ENCODE measurements around the gene NLRP4.
"Not testable (repeated sequence)": the region's sequence is repeated elsewhere in the genome, so short reads cannot be mapped to it uniquely, and the experiment has no call there.

NLRP4 gene

GRCh38 chr19:55901369-55902079, 65.2 kb downstream of the NLRP4 start:
- no peak for DNase-seq

DNA sequence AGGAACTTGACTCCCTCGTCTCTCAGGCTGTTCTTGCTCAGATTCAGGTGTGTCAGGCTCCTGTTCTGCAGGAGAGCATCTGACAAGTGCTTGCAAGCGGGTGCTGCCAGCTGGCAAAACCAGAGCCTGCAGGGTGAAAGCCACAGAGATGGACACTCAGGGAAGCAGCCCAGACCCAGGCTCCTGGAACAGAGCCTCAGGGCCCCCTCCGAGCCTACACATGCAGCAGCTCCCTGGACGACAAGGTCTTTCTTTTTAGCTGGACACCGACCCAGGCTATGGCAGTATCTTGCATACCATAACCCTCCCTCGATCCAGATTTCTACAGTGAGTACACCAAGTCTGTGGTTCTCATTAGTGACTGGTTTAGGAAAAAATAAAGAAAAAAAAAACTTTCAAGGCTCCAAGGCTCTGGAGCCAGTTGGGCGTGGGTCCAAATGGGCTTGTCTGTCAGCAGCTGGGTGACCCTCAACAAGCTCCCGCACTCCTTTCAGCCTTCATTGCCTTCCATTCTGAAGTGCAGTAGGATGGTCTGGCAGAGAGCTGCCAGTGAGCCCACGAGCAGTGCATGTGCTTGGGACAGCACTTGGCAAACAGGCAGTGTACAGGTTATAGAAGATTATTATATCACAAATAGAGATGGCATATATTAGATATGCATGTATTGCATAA, 65.9 kb downstream of the NLRP4 start:
- no peak for DNase-seq

GRCh38 chr19:55907286-55907685, 70.9 kb downstream of the NLRP4 start:
- no peak for DNase-seq

DNA sequence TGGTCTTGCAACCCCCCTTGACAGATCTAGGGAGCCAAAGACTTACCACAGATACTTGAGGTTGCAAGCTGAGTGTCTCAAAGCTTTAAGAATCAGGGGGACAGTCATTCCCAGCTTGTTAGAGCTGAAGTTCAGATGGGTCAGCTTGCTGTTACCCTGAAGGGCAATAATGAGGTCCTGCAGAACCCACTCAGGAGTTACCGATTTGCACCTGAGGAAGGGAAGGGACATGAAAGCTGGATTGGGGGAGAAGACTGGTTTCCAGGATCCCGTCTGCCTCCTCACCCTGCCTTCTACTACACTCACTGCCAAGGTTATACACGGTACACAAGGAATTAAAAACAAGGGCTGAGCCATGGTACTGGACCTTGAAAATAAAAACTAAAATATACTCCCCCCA, 71.4 kb downstream of the NLRP4 start:
- no peak for DNase-seq

DNA sequence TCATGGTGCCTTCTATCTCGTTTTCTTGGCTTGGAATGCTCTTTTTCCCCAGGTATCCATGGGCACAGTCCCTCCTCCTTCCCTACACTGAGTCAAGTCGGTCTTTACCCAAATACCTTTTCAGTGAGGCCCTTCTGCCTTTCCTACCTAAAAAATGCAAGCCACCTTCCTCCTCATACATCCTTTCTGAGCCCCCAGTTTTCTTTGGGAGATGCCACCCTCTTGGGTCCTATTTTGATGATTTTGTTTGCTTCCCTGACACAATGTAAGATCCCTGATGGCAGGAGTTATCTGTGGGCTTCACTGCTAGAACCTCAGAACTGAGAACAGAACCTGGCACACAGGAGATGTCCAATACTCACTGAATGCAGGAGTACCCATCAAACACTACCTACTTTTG, 73.5 kb downstream of the NLRP4 start:
- DNase-seq: no peak

DNA sequence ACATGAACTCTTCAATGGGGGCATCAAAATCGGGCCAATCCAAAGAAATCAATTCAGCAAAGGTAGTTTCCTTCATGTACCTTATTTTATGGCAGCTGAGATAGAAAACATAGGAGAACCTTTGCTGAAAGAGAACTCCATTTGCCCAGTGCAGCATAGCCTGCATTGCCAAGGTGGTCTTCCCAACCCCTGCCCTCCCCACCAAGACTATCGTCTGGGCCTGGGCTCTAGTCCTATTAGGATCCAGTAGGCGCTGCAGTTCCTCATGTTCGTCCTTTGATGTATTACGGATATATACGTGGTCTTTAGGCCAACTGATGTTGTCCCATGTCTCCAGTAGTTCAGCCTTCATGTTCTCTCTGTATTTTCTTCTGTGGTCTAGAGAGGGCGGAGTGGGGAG, 76.6 kb downstream of the NLRP4 start:
- no peak for DNase-seq

- no peak for DNase-seq
These were observed 77.4 kb downstream of the NLRP4 start for GRCh38 chr19:55913643-55914268.

DNA sequence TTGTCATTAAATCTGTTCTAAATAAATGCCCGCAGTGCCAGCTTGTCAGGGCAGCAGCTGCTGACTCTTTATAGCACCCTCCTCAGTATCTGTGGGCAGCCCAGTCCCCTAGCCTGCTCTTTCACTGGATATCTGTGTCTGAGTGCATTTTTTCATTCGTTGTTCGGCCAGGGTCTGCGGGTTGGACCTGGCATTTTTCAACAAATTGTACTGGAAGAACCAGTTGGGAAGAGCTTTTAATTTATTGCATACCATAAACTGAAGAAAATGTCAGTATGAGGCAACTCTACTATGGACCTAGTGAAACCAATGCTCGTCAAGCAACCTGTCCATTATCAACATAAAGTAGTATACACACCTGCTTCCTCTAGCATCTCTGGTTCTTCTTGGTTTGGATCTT, 87.2 kb downstream of the NLRP4 start:
- no peak for DNase-seq

GRCh38 chr19:55927991-55928390, 91.7 kb downstream of the NLRP4 start:
- DNase-seq: no peak

- DNase-seq: not testable (repeated sequence)
These were observed 92.9 kb downstream of the NLRP4 start for GRCh38 chr19:55929258-55929657.

DNA sequence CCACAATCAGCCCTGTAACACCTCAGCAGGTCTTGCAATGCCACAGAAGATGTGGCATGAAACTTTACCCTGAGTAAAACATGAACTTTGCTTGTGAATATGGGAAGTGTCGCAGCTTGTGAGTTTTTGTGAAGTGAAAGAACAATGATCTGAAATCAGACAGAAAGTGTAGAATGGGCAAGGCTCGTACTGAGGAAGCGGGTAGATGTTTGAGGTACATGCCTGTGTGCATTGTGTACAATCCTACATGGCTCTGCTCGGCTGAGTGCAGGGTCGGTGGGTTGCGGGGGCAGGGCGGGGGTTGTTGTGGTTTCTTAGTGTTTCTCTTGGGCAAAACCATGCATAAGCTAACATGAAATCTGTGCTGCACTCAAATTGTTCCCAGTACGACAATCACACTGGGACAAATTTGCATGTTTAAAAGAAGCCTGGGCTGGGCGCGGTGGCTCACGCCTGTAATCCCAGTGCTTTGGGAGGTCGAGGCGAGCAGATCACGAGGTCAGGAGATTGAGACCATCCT, 94.7 kb downstream of the NLRP4 start:
- DNase-seq: no peak

Measured in T-helper 1 cell (primary cell).